GM18951 (cell line): ENCODE data around the gene HPCAL4.

ENCODE experiments used
- POLR2A ChIP-seq: IDR thresholded peaks from 4 replicates; pipeline ENCODE4 v1.6.1; 2011; ENCODE audit warnings: mild to moderate bottlenecking; ENCODE audit not compliant: insufficient read length, insufficient read depth; ENCODE audit errors: extremely low read depth
- in situ Hi-C: fragments of 300-500 bp; cut with MboI; formaldehyde crosslinking; loops from one replicate; pipeline ENCODE4 v1.12.0; 2022; ENCODE audit warnings: low sequenced_read_pairs, mixed read lengths, inconsistent platforms; ENCODE audit not compliant: unreplicated experiment

The HPCAL4 gene

DNA sequence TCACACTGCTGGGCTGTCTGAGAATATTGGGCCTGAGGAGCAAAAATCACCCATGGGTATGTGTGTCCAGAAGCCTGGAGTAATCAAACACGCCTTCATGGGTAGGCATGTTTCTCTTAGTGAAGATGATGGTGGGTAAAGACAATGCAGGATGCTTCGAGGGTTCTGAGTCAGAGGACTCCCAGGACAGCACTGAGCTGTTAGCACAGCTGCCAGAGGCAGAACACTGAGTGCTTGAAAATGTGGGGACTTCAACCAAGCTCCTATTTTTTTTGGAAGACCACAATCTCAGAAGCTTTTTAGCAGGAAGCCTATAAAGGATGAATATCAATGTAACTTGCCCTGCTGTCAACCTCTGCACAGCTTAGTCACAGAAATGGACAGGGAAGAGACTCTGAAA, 11.4 kb downstream of the HPCAL4 start:
- no peak for TF ChIP-seq POLR2A
- in situ Hi-C loops: no loop called here

DNA sequence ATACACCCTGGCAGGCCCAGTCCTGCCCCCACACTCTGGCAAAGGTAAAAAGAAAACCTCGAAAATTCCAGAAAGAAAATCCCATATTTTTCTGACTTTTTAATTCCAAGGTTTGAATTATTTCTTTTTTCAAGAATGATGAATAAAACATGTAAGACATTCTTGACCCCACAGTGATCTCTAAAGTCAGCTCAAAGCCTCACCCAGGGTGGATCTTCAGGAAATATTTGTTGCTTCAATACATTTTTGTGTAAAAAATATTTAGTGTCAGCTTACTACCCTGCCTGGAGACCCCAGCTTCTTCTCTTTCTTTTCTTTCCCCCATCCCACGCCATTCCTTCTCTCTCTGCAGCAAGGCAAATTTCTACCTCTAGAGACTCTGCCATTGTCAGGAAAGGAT, 12.3 kb downstream of the HPCAL4 start:
- TF ChIP-seq POLR2A: no peak
- in situ Hi-C loops: no loop called here

DNA sequence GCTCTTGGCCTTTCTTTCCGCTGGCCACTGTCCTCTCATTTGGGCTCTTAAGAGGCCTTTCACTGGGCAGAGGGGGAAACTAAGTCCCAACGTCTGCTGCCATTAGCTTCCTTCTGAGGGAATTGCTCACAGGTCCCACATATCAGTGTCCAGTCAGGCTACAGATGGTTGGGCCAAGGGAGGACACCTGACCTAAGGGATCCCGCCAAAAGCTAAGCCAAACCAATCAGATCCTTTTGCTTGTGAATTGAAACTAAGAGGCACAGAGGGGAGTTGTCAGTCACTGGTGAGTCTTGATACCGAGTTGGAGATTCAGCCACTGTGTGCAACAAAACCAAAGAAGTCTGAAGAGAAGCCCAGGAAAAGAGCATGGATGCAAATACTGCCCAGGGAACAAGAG, 13.6 kb downstream of the HPCAL4 start:
- in situ Hi-C loops: no loop called here
- no peak for TF ChIP-seq POLR2A

DNA sequence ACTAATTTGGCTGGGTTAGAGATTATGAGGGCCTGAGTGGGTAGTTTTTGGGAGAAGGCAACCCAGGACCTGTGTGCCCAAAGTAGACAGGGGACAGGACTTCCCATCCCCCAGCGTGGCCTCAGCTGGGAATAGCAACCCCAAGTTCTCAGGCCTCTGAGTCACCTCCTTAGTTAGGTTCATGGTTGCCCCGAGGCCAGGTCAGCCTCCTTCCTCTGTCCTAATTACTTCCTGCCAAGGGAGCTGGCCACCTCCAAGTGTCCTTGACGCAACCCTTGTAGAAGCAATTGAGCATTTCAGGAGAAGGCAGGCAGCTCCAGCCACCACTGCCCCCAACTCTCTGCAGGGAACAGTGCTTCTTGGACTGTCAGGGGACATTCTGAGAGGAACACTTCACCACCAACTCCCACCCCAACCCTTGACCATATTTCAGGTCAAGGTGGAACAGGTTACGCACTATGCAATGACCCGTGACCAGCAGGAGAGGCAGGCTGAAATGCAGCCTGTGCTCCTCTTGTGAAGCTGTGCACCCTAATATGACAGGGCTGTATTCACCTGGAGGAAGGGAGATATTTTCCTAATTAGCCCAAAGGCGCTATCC, 14.2 kb downstream of the HPCAL4 start:
- no peak for TF ChIP-seq POLR2A
- in situ Hi-C loops: no loop called here

DNA sequence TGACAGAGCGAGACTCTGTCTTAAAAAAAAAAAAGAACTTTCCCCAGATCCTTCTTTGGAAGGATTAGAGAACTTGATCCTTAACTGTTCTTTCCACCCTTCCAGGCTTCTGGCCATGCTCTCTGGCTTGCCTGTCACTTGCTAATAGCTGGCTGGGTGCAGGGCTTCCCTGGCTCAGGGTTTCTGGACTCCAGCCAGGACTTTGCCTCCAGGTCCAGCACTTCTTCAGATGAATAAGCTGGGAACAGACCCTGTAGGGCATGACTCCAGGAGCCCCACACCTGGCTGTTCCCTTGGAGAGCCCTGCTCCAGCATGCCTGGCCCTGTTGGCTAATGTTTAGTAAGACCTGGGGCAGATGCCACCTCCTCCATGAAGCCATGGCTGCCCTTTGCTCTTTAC, 16.0 kb downstream of the HPCAL4 start:
- in situ Hi-C loops: no loop called here
- no peak for TF ChIP-seq POLR2A

DNA sequence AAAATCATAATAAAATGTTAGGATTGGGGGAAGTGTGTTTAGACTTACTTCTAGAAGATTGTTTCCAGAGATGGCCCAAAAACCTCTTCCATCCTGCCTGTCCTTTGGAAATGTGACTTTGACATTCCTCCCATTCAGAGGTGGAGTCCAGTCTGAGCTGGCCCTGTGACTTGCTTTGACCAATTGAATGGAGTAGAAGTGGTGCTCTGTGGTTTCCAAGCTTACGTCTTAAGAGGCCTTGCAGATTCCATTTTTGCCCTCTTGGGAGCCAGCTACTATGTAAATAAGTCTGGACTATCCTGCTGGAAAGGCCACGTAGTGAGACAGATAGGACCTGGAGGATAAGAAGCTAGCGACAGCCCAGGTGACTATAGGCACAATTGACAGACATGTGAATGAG, 18.0 kb downstream of the HPCAL4 start:
- in situ Hi-C loops: no loop called here
- no peak for TF ChIP-seq POLR2A

DNA sequence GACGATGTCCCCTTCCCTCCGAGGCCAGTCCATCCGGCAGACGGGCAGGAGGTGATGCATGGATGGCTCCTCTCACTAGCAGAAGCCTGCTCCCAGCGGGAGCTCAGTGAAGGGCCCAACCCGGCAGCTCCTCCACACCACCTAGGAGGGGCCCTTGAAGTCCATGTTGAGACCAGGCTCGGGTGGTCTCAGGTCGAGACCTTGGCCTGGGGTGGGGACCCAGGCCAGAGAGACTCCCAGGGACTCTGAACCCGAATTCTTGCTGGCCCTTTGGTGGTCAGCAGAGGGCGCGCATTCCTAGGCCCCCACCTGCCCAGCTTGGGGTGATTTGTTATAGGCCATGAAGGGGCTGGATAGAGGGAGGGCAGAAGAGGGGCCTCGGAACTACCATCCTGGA, 18.7 kb downstream of the HPCAL4 start:
- in situ Hi-C loops: no loop called here

DNA sequence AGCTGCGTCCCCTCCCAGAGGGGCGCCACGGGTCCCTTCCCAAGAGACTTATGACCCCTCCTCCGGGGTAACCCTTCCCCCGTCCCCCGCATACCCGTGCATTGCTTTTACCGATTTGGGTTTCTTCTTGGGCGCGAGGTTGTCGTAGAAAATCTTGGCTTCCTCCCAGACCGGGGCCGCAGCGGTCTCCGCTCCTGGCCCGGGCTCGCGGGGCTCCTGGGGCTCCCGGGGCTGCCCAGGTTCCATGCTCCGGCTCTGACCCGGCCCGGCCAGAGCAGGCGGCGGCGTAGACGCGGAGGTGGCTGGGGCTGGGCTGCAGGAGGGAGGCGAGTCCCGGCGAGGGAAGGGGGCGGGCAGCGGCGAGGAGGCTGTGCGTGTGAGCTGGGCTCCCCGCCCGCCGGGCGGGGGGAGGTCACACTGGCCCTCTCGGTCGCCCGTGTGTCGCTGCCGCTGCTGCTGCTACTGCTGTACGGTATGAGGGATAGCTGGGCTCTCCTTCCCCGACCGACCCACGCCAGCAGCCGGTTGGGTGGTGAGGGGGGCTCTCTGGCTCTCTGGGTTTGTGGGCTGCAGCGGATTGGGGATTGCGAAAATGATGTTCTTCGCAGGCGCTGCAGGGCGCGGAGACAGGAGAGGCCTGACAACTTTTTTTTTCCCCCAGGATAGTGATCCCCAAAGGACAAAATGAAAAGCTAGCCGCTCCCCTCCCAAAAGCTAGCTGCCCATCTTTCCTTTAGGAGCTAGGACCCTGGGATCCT, 19.3 kb downstream of the HPCAL4 start, which contains the start of gene NT5C1A:
Gene NT5C1A, minus strand, starts transcription at position 315 of the 758 bp plus-strand sequence. Its CDS starts 69 bp downstream, at position 246.
- in situ Hi-C loops: no loop called here
- TF ChIP-seq POLR2A: no peak

More for the DNA sequence above, 18.7 kb downstream of the HPCAL4 start:
- TF ChIP-seq POLR2A: no peak

DNA sequence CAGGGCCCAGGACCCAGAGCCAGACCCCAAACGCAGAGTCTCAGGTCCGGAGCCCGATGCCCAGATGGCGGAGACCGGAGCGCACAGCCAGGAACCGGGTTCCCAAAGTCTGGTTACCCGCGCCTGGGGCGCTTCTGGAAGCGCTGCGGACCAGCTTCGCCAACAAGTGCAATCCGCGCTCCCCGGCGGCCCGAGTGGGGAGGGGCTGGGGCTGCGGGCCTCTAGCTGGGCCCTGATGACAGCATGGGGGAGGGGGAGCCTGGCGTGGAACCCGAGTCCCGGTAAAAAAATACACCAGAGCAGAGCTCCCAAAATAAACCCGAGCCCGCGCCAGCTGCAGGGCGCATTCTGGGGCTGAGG, 19.8 kb downstream of the HPCAL4 start:
- in situ Hi-C loops: no loop called here
- no peak for TF ChIP-seq POLR2A

DNA sequence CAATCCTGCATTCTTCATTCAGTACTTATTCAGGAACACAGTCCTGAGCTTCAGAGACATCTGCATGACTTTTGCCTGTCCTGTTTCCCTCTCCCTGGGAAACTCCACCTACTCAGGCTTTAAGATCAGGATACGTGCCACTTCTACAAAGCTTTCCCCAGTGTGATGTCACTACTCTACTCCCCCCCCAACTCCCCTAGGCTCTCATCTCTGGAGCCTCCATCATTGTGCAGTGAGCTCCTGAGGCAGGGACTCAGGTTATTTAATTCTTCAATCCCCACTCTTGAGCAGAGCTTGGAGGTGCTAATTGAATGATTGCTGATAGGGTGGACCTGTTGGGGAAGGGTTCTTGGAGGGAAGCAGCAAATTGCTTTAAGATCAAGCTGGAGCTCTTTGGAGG, 20.5 kb downstream of the HPCAL4 start:
- in situ Hi-C loops: no loop called here
- TF ChIP-seq POLR2A: no peak

DNA sequence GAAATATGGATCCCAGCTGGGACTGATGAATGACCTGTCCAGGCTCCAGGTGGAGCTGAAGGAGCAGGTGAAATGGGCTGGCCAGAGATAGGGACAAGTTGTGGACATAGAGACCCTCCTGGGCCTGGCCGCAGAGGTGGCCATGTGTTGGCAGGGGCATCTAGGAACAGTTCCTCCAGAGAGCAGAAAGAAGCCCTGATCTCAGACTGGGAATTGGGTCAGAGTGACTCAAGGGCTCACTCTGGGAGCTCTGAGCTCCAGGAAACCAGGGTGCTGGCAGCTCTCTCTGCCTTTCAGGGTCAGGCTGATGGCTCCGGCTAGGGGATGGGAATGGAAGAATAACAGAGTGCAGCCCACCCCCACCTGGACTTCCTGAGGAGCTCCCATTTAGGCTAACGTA, 22.3 kb downstream of the HPCAL4 start:
- in situ Hi-C loops: no loop called here

DNA sequence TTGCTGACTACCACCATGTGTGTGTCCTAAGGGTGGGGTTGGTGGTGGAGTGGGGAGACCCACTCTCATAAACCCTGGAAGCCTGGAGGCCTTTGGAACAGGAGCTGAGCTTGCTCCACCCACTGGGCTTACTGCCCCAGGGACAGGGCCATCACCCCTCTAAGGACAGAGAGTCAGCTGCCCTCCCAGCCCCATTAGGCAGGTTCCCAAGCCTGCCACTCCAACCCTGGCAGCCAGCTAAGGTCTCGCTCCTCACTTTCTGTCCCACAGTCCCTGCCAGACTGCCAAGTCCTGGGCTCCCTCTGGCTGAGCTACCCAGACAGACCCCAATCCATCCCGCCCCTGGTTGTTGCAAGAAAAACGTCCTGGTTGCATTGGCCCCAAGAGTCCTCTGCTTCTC, 23.1 kb downstream of the HPCAL4 start:
- in situ Hi-C loops: no loop called here
- no peak for TF ChIP-seq POLR2A

More for the DNA sequence above, 22.3 kb downstream of the HPCAL4 start:
- TF ChIP-seq POLR2A: no peak

DNA sequence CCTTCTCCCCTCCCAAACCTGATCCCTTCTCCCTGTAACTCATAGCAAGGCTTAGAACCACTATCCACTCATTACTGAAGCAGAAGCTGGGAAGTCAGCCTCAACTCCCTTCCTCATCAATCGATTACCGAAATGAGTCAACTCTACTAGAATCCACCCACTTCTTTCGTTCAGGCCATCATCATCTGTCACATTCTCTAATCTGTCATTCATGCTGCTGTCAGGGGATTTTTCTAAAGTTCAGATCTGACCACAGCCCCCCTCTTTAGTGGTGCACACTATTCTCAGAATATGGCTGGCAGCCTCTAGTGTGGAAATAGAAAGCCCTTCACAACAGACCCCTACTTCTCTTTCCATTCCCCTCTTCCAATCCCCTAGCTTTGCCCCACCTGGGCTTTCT, 24.5 kb downstream of the HPCAL4 start:
- in situ Hi-C loops: no loop called here
- TF ChIP-seq POLR2A: no peak

DNA sequence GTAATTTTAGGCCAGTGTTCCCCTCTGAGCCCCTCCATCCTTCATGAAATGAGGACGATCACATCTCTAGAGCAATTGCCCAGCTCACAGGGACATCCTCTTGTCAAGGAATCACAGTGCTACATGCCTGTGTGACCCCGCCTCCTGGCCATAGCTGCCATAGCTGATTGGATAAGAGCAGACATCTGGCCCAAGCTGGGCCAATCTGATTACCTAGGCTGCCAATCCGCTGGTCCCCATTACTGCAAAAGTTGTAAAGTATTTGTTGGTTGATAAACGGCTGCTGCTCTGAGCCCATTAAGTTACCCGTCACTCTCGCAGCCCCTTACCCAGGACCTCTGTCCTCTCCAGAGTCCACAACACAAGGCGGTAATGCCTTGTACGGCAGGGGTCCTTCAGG, 27.7 kb downstream of the HPCAL4 start:
- TF ChIP-seq POLR2A: no peak
- in situ Hi-C loops: no loop called here
